ENCODE results near the gene PDIA3. TPM values are rescaled to one million over a fixed set of nuclear protein-coding genes. Genes with fewer than 3 reads are reported as not detected.
"Not testable (repeated sequence)": the region's sequence is repeated elsewhere in the genome, so short reads cannot be mapped to it uniquely, and the experiment has no call there.

The PDIA3 gene
- 131 TPM for total RNA-seq
- long read RNA-seq, transcript PDIA3-201 (13 exons, 3,727 nt) = major isoform, 265 of 271 reads
- long read RNA-seq, partial matches to known transcripts = 2 of 271 reads
- long read RNA-seq, other reads (novel, unspliced or antisense) = 4 of 271 reads

DNA sequence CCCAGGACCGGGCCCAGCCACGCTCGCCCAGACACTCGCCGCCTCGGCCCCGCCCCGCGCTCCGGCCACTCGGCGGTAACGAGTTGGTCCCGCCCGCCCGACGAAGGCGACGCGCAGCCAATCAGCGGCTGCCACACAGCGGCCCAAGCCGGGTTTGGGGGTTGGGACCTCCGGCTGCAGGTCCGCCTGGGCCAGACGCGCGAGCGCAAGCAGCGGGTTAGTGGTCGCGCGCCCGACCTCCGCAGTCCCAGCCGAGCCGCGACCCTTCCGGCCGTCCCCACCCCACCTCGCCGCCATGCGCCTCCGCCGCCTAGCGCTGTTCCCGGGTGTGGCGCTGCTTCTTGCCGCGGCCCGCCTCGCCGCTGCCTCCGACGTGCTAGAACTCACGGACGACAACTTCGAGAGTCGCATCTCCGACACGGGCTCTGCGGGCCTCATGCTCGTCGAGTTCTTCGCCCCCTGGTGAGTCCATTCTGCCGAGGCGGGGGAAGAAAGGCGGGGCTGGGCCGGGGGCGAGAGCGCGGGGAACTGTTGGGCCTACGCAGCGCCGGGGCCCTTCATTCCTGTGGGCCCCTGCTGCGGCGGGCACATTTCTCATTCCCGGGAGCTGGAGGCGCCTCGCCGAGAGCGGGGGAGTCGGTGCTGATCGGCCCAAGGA is at the start of gene PDIA3:
Gene PDIA3, plus strand, starts transcription at position 194 of the 658 bp plus-strand sequence. Its CDS starts 102 bp downstream, at position 296.
- peak; percentile 99 for ATAC-seq (ENCODE audit: poor library complexity)
- intact Hi-C loops (cut with DNase I) = not testable (repeated sequence)
- DNase-seq = peak; percentile 96

DNA sequence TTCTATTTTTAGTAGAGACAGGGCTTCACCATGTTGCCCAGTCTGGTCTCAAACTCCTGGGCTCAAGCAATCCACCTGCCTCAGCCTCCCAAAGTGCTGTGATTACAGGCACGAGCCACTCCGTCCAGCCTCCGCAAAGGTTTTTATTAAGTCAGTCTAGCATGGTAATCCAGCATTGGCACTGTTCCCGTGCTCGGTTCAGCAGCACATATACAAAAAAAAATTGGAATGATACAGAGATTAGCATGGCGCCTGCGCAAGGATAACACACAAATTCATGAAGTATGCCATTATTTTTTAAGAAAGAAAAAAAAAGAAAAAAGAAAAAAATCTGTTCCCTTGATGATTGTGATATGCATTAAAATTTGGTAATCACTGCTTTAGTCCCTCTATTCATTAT is 44.1 kb upstream of the PDIA3 start:
- DNase-seq (no peak), ATAC-seq (ENCODE audit: poor library complexity) (no peak)
- intact Hi-C loops (cut with DNase I) = no loop called here

DNA sequence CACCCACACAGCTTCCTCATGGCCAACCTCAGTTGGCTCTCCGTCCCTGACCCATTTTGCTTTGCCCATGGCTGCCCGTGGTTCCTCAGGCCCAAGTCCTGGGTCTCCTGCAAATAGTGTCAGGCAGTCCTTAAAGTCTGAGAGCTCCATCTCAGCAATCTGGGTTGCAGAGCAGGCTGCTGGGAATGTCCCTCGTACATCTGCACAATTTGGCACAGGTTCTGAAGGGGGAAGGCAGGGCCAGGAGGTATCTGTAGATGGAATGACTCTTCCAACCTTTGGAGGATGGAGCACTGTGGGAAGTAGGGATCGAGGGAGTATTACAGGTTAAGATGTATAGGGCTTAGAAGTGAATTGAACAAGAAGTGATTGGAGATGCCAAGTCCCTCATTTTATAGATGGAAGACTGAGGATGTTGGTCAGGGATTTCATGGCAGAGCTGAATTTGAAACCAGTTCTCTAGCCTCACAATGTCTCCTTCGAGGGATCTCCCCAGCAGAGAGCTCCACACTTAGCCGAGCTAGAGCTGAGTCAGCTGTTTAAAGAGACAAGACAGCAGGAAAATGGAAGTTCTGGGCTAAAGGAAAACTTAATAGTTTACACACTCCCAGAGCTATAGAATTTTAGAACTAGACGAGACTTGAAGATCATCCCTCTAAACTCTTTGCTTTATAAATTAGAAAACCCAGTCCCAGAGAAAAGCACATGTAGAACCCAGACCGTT is 43.4 kb upstream of the PDIA3 start:
- ATAC-seq (ENCODE audit: poor library complexity) (no peak), DNase-seq (no peak)
- intact Hi-C loops (cut with DNase I) = no loop called here

DNA sequence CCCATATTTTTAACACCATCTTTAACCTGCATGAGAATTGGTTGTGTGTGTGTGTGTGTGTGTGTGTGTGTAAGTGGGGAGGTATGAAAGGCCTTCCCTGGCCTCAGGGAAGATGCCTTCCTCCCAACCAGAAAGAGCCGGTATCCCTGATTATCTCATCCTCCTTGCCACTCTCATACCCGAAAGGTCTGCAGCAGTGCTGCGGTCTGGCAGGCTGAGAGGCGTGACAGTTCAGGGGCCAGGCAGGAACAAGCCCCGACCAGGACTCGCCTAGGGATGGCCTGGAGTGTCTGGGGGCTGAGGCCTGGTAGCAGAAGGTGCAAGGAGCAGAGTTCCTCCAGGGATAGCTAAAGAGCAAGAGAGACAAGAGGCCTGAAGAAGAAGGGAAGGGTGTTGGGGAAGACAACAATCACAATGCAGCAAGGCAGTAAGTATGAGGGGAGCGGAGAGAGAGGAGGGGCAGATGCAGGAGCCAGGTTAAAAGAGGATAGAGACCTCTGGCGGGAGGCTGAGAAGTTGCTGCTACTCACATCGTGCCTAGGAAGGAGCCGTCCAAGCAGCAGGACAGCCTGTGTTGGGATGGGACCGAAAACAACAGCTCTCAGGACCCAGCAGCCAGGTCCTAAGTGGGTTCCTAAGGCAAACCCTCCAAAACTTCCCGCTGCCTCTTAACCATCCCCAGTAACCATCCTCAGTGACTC is 35.7 kb upstream of the PDIA3 start:
- ATAC-seq (ENCODE audit: poor library complexity); DNase-seq; intact Hi-C loops (cut with DNase I): not testable (repeated sequence)

DNA sequence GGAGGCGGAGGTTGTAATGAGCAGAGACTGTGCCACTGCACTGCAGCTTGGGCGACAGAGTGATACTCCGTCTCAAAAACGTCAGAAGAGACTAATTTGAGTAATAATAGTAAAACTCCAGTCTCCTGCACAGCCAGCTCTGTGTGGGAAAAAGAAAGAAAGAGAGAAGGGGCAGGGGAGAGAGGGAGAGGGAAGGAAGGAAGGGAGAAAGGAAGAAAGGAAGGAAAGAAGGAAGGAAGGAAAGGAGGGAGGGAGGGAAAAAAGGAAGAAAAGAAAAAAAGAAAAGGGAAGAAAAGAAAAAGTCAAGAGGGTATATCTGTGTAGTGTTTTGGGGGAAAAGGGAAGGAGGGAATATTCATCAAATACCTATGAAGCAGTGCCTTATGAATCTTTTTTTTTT is 23.1 kb upstream of the PDIA3 start:
- DNase-seq (no peak), ATAC-seq (ENCODE audit: poor library complexity) (no peak)
- intact Hi-C loops (cut with DNase I) = no loop called here

DNA sequence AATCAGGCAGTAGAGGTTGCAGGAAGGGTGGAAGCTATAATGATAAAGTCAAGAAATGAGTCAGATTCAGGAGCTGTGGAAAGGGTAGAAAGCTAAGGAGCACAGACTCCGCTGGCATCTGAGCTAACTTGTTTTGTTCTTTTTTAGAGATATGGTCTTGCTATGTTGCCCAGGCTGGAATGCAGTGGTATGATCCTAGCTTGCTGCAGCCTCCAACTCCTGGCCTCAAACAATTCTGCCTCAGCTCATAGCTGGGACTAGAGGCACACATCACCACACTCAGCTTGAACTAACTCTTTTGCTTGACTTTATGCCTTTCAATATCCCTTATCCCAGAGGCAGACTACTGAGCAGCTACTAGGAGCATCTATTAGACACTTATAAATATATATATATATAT is 19.9 kb upstream of the PDIA3 start:
- ATAC-seq (ENCODE audit: poor library complexity); intact Hi-C loops (cut with DNase I); DNase-seq: not testable (repeated sequence)

DNA sequence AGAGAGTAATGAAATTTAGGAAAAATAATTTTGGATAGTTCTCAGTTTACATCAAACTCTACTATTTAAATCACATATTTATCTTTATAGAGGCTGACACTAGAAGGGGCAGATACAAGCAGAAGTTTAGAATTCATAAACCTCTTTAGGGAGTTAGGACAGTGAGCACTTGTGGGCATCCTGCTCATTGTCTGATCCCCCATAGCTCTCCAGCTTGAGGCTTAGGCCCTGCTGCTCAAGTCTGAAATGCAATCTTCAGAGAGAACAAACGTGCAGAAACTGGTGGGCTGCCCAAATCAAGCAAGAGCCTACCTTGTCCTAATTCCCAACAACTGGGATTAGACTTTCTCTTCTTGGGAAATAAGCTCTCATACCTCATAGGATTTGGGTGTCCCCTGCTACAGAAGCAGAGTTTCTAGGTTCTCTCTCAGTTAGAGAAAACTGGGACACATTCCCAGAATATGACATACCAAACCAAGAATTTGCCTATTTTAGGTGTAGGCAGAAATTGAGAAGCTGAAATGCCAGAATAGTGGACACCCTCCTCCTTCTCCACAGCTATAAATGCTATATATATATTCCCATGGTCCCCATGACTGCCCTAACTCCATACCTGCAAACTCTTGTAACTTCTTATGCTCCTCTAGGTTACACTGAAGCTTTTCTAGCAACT is 18.0 kb upstream of the PDIA3 start:
- ATAC-seq (ENCODE audit: poor library complexity); intact Hi-C loops (cut with DNase I); DNase-seq: not testable (repeated sequence)

DNA sequence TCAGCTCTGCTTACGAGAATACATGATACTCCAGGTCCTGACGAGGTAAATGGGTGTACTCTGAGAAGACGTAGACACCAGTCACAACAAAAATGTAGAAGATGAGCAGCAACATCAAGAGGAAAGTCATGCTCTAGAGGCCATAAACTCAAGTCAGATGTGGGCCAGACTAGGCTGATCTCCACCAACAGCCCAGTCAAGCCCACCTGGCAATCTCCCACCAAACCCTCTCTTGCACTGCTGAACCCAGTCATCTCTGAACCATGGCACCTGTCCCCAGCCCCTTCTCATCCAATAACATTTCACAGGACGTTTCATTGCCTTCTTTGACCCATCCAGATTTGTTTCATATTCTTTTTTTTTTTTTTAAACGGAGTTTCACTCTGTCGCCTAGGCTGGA is 10.8 kb upstream of the PDIA3 start:
- ATAC-seq (ENCODE audit: poor library complexity) = no peak
- intact Hi-C loops (cut with DNase I) = no loop called here
- no peak for DNase-seq

DNA sequence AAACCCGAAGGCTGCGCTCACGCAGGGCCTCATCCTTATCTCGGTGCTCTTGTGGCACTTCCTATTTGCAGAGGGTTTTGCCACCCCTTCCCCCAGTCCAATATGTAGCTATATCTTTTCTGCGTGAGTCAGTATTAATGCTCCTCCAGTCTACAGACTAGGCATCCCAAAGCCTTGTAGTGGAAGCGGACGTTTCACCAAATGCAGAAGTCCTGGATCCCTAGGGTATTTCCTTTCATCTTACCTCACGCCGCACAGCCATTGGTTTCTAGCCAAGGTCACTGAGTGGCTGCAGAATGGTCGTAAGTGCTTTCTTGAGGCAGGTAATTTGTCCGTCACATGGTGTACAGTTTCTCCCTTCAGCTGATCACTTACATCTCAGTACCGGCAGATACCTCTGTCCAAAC is 668 bp downstream of the PDIA3 start:
- DNase-seq; intact Hi-C loops (cut with DNase I): not testable (repeated sequence)
- peak; percentile 25 for ATAC-seq (ENCODE audit: poor library complexity)

DNA sequence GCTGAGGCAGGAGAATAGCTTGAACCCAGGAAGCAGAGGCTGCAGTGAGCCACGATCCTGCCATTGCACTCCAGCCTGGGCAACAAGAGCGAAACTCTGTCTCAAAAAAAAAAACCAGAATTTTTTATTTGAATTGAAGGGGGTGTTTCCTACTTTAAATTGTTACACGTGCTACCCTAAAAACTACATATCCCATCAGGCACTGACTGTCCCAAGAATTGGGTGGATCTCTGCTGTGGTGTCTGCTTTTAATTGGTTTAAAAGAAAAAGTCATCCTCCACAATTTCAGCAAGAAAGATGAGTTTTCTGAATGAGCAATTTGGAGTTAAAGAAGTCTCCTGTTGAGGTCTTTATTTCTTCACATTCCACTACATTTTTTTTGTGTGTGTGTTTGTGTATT is 2.1 kb downstream of the PDIA3 start:
- intact Hi-C loops (cut with DNase I) = no loop called here
- DNase-seq (no peak), ATAC-seq (ENCODE audit: poor library complexity) (no peak)

DNA sequence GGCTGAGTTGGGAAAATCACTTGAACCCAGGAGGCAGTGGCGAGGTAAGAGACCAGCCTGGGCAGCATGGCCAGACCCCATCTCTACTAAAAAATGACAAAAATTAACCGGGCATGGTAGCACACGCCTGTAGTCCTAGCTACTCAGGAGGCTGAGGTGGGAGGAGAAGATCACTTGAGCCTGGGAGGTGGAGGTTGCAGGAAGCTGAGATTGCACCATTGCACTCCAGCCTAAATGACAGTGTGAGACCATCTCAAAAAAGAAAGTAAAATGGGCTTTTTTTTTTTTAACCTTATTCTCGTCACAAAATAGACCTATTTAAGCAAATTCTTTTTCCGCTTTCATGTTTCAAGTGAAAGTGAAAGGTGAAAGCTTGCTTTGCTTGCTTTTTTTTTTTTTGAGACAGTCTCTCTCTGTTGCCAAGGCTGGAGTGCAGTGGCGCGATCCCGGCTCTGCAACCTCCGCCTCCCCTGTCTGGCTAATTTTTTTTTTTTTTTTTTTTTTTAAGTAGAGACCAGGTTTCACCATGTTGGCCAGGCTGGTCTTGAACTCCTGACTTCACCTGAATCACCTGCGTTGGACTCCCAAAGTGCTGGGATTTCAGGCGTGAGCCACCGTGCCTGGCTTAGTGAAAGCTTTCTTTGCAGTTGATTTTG is 3.6 kb downstream of the PDIA3 start:
- intact Hi-C loops (cut with DNase I) = no loop called here
- ATAC-seq (ENCODE audit: poor library complexity) = no peak
- no peak for DNase-seq

DNA sequence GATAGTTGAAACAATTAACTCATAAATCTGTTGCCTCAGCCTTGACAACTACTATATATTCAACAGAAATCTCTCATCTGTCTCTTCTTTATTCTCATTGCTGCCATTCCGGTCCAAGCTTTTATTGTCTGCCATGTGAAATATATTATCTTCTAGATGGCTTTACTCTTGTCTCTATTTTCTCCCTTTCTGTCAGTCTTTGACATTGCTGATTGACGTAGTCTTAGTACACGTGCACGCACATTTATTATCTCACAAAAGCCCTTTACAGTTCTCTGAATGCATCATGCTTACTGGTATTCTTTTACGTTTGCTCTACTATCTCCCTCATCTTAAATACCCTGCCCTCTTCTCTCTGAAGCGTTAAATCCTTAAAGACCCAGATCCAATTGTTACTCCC is 5.6 kb downstream of the PDIA3 start:
- intact Hi-C loops (cut with DNase I) = no loop called here
- DNase-seq (no peak), ATAC-seq (ENCODE audit: poor library complexity) (no peak)

DNA sequence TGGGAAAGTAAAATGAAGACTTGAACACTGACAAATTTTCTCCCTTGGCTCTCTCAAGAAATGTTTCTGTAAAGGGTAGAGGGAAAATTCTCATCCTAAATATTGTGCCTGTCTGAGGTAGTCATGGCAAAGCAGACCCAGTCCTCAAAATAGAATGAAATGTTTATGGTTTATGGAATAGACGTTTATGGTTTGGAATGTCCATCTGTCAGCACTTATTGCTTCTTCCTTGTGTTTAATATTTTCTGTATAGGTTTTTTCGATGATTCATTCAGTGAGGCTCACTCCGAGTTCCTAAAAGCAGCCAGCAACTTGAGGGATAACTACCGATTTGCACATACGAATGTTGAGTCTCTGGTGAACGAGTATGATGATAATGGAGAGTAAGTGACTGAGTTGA is 16.6 kb downstream of the PDIA3 start:
- intact Hi-C loops (cut with DNase I) = no loop called here
- no peak for DNase-seq

DNA sequence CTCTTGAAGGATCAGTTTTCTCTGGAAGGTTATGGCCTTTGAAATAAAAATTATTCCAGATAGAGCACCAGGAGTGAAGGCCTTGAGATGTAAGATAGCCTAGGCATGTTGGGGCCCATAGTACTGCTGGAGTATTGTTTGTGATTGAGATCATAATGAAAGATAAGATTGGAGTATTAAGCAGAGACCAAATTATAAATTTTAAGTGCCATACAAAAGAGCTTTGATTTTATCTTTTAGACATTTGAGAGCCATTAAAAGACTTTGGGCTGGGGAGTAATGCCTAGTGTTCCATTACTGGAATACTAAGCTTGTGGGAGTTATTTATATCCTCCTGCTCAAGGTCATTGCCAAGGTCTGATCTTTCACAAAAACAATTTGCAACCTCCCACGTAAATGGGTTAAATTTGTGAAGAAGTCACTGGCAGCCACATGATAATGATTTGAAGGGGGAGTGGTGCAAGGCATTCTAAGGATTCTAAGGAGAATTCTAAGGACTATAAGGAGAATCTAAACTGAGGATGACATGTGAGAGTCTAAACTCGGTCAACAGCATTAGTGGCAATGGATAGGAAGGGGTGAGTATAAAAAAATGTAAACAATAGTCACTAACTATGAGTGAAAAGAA is 17.7 kb downstream of the PDIA3 start:
- no peak for DNase-seq

More for the DNA sequence above, 16.6 kb downstream of the PDIA3 start:
- no peak for ATAC-seq (ENCODE audit: poor library complexity)

DNA sequence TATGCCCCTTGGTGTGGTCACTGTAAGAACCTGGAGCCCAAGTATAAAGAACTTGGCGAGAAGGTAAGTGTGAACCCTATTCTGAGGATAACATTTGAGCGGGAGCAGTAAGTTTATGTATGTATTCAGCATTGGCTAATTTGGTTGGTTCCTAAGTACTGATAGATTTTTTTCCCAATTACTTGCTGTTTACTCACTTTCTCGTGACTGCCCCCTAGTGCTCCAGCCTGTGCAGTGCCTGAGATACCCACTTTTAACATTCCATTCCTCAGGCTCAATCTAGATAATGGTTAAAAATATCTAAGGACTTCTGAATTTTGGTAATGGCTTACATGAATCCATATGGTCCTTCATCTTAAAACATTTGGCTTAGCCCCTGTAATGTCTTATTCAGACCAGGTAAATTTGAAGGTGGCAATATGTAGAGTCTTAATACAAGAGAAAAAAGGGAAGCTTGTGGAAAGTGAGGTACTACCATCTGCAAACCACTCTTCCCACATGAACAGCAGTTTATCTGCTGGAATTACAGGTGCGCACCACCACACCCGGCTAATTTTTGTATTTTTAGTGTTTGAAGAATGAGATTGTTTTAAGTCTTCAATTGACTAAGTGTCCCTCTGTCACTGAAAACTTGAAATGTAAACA is 23.5 kb downstream of the PDIA3 start:
- DNase-seq (peak; percentile 70), ATAC-seq (ENCODE audit: poor library complexity) (peak; percentile 48)
- intact Hi-C loops (cut with DNase I) = no loop called here

More for the DNA sequence above, 17.7 kb downstream of the PDIA3 start:
- no peak for ATAC-seq (ENCODE audit: poor library complexity)
- intact Hi-C loops (cut with DNase I) = no loop called here

DNA sequence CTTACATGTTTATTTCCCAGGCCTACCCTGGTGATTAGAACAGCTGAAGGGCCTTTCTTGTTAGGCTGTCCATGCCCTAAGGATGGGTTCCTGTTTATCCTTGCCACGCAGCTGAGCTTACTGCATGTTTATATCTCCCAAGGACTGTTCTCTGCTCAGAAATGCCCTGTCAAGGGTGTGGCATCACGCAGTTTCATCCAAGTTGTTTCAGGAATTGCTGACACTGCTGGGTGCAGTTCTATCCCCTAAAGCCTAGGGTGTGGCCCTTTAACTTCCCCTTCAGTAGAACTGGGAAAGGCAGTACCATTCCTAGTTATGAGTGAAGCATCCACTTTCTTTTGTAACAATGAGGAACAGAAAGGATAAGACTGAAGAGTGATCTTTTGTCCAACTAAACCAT is 25.6 kb downstream of the PDIA3 start:
- intact Hi-C loops (cut with DNase I) = no loop called here
- ATAC-seq (ENCODE audit: poor library complexity) (peak; percentile 33), DNase-seq (no peak)

DNA sequence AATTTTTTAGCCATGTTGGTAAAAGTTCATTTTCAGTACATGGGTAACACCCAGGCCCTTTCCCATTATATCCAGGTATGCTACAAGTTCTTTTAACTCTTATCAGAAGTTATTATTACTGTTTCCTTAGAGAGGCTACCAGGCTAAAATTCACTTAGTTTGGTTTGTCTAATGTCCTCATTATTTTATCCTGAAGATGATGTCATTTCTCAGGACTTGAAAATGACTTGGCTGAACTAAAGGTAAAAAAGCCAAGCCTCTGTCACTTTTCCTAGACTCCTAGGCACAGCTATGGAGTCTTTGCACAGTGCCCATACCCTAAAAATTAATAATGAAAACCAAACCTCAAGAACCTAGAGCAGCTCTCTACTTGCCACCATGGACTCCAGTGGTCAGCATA is 26.4 kb downstream of the PDIA3 start:
- intact Hi-C loops (cut with DNase I) = no loop called here
- DNase-seq (no peak), ATAC-seq (ENCODE audit: poor library complexity) (no peak)

DNA sequence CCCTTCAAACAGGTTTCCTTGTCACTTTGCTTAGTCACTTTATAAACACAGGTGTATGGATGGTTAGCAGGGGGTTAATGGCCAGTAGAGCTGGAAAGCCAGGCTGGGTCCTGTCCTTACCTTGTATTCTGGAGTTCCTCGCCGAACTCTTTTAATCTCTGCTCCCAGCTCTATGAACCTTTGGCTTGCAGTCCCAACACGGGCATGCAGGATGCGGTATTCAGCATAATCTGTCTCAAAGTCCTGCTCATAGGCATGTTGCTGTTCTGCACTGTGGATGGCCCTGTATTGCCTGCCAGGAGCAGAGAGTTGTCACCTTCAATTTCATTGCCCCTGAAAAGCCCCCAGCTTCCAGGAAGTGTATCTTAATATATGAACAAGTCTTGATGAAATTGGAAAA is 27.8 kb downstream of the PDIA3 start:
- intact Hi-C loops (cut with DNase I) = no loop called here
- no peak for DNase-seq
- no peak for ATAC-seq (ENCODE audit: poor library complexity)

All from Right ventricle myocardium superior (tissue), 1 donor.